Subcutaneous adipose tissue (tissue), 4 donors: ENCODE measurements around the gene ATG5. TPM values are rescaled to one million over a fixed set of nuclear protein-coding genes. Genes with fewer than 3 reads are reported as not detected.

Experiments
- total RNA-seq, 4 donors: library from RNA; depleted of rRNA; stranded (reverse); fragments of >200 nt; gene quantifications; one replicate each; pipeline ENCODE4 v1.1.0, GENCODE V29; 2016
- TF ChIP-seq, protein P1 (sequence below): fragments of 450-650 bp; IDR thresholded peaks from one replicate; pipeline ENCODE4 v1.5.1; 2016; ENCODE audit warnings: low read depth, mild to moderate bottlenecking, control low read depth, antibody characterized with exemption, moderate library complexity

The ATG5 gene
- total RNA-seq, 4 donors from 2014 or later, result 35.6 to 43.3 (median 38.2) TPM

- TF ChIP-seq, protein P1, sequence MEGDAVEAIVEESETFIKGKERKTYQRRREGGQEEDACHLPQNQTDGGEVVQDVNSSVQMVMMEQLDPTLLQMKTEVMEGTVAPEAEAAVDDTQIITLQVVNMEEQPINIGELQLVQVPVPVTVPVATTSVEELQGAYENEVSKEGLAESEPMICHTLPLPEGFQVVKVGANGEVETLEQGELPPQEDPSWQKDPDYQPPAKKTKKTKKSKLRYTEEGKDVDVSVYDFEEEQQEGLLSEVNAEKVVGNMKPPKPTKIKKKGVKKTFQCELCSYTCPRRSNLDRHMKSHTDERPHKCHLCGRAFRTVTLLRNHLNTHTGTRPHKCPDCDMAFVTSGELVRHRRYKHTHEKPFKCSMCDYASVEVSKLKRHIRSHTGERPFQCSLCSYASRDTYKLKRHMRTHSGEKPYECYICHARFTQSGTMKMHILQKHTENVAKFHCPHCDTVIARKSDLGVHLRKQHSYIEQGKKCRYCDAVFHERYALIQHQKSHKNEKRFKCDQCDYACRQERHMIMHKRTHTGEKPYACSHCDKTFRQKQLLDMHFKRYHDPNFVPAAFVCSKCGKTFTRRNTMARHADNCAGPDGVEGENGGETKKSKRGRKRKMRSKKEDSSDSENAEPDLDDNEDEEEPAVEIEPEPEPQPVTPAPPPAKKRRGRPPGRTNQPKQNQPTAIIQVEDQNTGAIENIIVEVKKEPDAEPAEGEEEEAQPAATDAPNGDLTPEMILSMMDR, result no peak
These were observed 178.7 kb downstream of the ATG5 start for GRCh38 chr6:106146852-106147351.

- TF ChIP-seq, protein P1, result no peak
These were observed 179.8 kb downstream of the ATG5 start for GRCh38 chr6:106145741-106146227.

DNA sequence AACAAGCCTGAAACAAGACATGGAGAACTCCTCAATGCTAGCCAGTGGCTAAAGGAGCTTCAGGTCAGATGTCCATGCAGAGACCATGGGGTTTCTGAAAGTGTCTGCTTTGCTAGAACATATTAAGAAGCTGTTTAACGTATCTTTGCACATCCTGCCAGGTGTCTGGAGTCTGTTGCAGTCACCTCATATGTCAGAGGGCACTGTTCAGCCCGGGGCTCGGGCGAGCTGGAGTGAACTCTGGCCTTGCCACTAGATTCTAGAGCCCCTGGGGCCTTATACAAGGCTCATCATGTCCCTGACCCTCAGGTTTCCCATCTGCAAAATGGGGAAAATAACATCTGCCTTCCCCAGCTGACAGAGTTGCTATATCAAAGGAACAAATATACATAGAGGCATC is 180.4 kb downstream of the ATG5 start:
- TF ChIP-seq, protein P1, result no peak

- TF ChIP-seq, protein P1, result no peak
These were observed 181.9 kb downstream of the ATG5 start for GRCh38 chr6:106143665-106144064.

- TF ChIP-seq, protein P1, result no peak
These were observed 182.6 kb downstream of the ATG5 start for GRCh38 chr6:106142876-106143431.

DNA sequence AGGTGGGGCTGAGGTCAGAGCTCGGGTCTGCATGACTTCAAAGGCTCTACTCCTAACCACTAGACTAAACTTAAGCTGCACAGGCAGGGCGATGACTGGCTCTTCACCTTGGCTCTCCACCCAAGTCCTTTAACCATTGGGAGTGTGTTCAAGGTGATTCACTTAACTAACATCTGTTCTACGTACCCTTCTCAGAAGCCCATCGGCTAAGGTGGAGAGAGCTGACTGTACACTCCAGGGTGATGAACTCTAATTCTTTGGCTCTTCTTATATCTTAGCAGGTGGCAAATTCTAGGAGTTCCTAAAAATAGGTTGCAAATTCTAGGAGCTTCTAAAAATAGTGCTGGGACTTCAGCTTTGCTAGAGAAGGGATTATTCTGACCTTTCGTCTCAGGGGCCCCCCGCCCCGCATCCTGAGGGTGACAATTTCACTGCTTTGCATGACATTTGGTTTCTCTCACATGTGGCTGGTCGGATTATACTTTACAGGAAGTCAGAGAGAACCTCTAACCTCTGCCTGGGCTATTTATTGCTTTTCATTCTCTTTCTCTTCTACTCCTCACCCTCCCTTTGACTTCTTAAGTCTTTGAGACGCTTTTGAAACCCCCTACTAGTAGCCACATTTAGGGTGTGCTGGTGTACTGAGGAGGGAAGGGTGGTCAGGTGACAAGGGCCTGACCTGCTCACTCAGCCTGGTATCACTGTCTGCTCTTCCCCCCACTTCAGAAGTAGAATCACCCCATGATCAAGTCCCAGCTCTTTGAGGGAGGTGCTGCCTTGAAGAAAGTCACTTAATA is 183.9 kb downstream of the ATG5 start:
- TF ChIP-seq, protein P1, result no peak

DNA sequence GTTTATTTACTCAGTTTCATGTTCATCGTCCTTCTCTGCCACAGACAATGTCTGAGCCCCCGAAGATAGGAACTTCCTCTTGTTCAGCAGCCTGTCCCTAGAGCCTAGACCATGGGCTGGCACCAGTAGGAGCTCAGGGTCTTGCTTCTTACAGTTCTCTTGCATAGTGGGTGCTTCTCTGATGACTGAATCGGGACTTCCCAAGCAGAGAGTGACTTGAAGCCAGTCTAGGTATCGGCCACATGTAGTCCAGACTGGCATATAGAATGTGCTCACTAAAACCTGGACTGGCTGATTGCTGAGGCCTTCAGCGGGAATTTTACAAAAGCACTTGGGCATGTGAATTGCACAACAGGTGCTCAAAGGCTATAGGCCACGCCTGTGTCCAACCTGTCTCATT is 187.4 kb downstream of the ATG5 start:
- TF ChIP-seq, protein P1, result no peak
